Neuronal stem cell (in vitro differentiated cells): ENCODE data around the gene ATG101.

Experiments used
- DNase-seq: peaks from one replicate; pipeline ENCODE4 v3.0.0-alpha.2; 2013; ENCODE audit warnings: low spot score
- H2AFZ ChIP-seq: one replicate; pipeline ENCODE4 v1.6.1; 2013; ENCODE audit warnings: mild to moderate bottlenecking, low read length, inconsistent platforms
- H2AK5ac ChIP-seq: 2 replicates; pipeline ENCODE4 v1.6.1; 2013; ENCODE audit warnings: low read depth, mild to moderate bottlenecking, inconsistent platforms, low read length, moderate library complexity, mixed read lengths
- H2BK120ac ChIP-seq: 2 replicates; pipeline ENCODE4 v1.6.1; 2013; ENCODE audit warnings: low read depth, mild to moderate bottlenecking, inconsistent platforms, low read length, moderate library complexity, mixed read lengths
- H2BK12ac ChIP-seq: one replicate; pipeline ENCODE4 v1.6.1; 2013; ENCODE audit warnings: low read length, inconsistent platforms
- H2BK15ac ChIP-seq: 2 replicates; pipeline ENCODE4 v1.6.1; 2013; ENCODE audit warnings: mild to moderate bottlenecking, low read length, inconsistent platforms, mixed read lengths
- H2BK5ac ChIP-seq: one replicate; pipeline ENCODE4 v1.6.1; 2013; ENCODE audit warnings: inconsistent platforms, mild to moderate bottlenecking, low read length, moderate library complexity
- H3K14ac ChIP-seq: one replicate; pipeline ENCODE4 v1.6.1; 2013; ENCODE audit warnings: low read length, inconsistent platforms
- H3K18ac ChIP-seq: 2 replicates; pipeline ENCODE4 v1.6.1; 2013; ENCODE audit warnings: low read length, inconsistent platforms
- H3K23ac ChIP-seq: 2 replicates; pipeline ENCODE4 v1.6.1; 2013; ENCODE audit warnings: low read depth, mild to moderate bottlenecking, mixed read lengths, low read length, inconsistent platforms; ENCODE audit not compliant: poor library complexity
- H3K27ac ChIP-seq: replicated peaks from 3 replicates; pipeline ENCODE4 v1.5.1; 2013; ENCODE audit warnings: low read length, inconsistent platforms
- H3K27me3 ChIP-seq, 3 experiments: 2 replicates each; pipeline ENCODE4 v1.6.1; 2013; ENCODE audit warnings: low read length in 3 of 3, mild to moderate bottlenecking in 2 of 3, inconsistent platforms in 1 of 3, low read depth in 1 of 3, mixed read lengths in 1 of 3, moderate library complexity in 1 of 3; ENCODE audit not compliant: control insufficient read depth in 3 of 3, insufficient read depth in 3 of 3
- H3K36me3 ChIP-seq, 2 donors: replicated peaks in 1 of 2; 2 replicates each; pipeline ENCODE4 v1.6.1; 2013; ENCODE audit warnings: low read length in 2 of 2; ENCODE audit not compliant: control insufficient read depth in 2 of 2, insufficient read depth in 2 of 2
- H3K4ac ChIP-seq: 2 replicates; pipeline ENCODE4 v1.6.1; 2013; ENCODE audit warnings: inconsistent platforms, mild to moderate bottlenecking, low read length, moderate library complexity
- H3K4me1 ChIP-seq, 2 donors: 1 replicate in 1 of 2; 2 replicates in 1 of 2; pipeline ENCODE4 v1.6.1; 2013; ENCODE audit warnings: low read length in 2 of 2, low read depth in 1 of 2; ENCODE audit not compliant: control insufficient read depth in 2 of 2, insufficient read depth in 1 of 2
- H3K4me2 ChIP-seq: one replicate; pipeline ENCODE4 v1.6.1; 2013; ENCODE audit warnings: mild to moderate bottlenecking, low read length, inconsistent platforms; ENCODE audit not compliant: insufficient read depth, poor library complexity, severe bottlenecking
- H3K4me3 ChIP-seq, 2 donors: 2 replicates each; pipeline ENCODE4 v1.5.1; 2013; ENCODE audit warnings: low read length in 2 of 2, mild to moderate bottlenecking in 2 of 2, inconsistent platforms in 1 of 2, moderate library complexity in 1 of 2
- H3K79me1 ChIP-seq: one replicate; pipeline ENCODE4 v1.6.1; 2013; ENCODE audit warnings: low read depth, mild to moderate bottlenecking, inconsistent platforms, low read length, moderate library complexity
- H3K9ac ChIP-seq: one replicate; pipeline ENCODE4 v1.6.1; 2013; ENCODE audit warnings: mild to moderate bottlenecking, low read depth, low read length, inconsistent platforms; ENCODE audit not compliant: poor library complexity
- H3K9me3 ChIP-seq, 2 donors: replicated peaks in 1 of 2; 2 replicates each; pipeline versions ENCODE3 to v1.6.1; 2013; ENCODE audit warnings: low read length in 2 of 2, mild to moderate bottlenecking in 2 of 2, inconsistent platforms in 1 of 2, low read depth in 1 of 2, mixed read lengths in 1 of 2, moderate library complexity in 1 of 2; ENCODE audit not compliant: control insufficient read depth in 2 of 2, insufficient read depth in 1 of 2
- H4K8ac ChIP-seq: one replicate; pipeline ENCODE4 v1.6.1; 2013; ENCODE audit warnings: low read depth, mild to moderate bottlenecking, inconsistent platforms, low read length, moderate library complexity
- H4K91ac ChIP-seq: one replicate; pipeline ENCODE4 v1.6.1; 2013; ENCODE audit warnings: low read length, low read depth, mild to moderate bottlenecking, inconsistent platforms; ENCODE audit not compliant: poor library complexity
- WGBS, 2 donors: extraction: QIAGEN DNeasy Blood & Tissue Kit; methylation state at CpG; one replicate each; pipeline ENCODE4 v1.1.7; 2013; ENCODE audit warnings: missing lambda C conversion rate in 2 of 2, mixed read lengths in 1 of 2; ENCODE audit not compliant: insufficient read length in 2 of 2, insufficient replicate concordance in 1 of 2; ENCODE audit errors: extremely low coverage in 2 of 2; 5-methylcytosine and 5-hydroxymethylcytosine counted together

Gene ATG101

DNA sequence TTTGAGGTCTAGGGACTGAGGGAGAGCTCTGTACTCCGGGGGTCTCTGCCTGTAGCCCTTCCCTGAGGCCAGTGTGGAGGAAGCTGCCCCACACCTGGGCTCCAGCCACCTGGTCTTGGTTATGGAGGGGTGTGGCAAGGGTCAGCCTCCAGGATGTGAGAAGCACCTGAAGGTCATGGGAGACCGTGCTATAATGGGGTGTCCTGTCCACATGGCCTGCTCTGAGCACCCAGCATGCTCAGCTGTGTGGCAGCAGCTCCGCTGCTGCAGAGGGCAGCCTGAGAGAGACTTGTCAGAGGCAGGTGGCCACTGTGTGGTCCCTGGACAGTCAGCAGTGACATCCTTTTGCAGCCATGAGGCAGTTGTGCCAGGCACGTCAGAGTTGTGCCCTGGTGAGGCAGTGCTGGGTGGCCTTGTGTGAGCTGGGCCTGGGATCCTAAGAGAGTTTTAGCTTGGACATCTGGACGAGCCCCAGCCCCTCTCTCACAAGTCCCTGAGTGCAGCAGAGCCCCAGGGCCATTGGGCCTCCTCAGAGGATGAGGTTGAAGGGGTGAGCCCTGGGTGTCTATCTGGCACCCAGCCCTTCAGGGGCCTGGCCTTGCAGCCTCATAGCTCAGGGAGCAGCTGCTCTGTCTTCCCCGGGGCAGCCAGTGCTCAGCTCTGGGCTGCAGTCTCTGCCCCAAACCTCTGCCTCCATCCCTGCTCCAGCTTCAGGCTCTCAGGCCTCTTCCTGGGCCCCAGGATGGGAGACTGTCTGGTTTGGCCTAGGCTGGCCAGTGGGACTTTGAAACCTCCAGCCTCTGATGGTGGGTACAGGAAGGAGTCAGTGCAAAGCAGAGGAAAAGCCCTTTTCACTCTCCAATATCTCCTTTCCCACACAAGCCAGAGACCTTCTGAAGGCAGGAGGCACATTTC, 7.4 kb upstream of the ATG101 start:
- H4K8ac ChIP-seq: peak overlapping the region; percentile 100
- peak overlapping the region; percentile 85 for H2AFZ ChIP-seq
- H2BK5ac ChIP-seq: peak overlapping the region; percentile 56
- H3K4me3 ChIP-seq: no peak overlapping the region
- H3K14ac ChIP-seq: peak overlapping the region; percentile 94
- peaks cover 0 to 14% (median 2%) of the 10 kb centered on the region in 3 experiments for H3K27me3 ChIP-seq
- H3K36me3 ChIP-seq: peaks cover 15% of the 10 kb centered on the region in 2 donors
- peak overlapping the region; percentile 66 for H3K9ac ChIP-seq
- peak overlapping the region; percentile 100 for H2AK5ac ChIP-seq
- peak overlapping the region; percentile 97 for H3K18ac ChIP-seq
- H3K23ac ChIP-seq: peak overlapping the region; percentile 4
- H3K27ac ChIP-seq: peak overlapping the region; percentile 71
- H3K4me2 ChIP-seq: peak overlapping the region; percentile 23
- no CpG with 5 or more reads among the region's 6 CpGs for WGBS, 2 donors
- peak overlapping the region; percentile 95 for H3K4ac ChIP-seq
- peak overlapping the region; percentile 100 for H2BK120ac ChIP-seq
- peaks cover 0 to 8% of the 10 kb centered on the region in 2 donors for H3K4me1 ChIP-seq
- peaks cover 0 to 2% of the 10 kb centered on the region in 2 donors for H3K9me3 ChIP-seq
- peak overlapping the region; percentile 94 for H4K91ac ChIP-seq
- DNase-seq: no peak
- H2BK15ac ChIP-seq: peak overlapping the region; percentile 93
- H3K79me1 ChIP-seq: no peaks in the 10 kb centered on the region
- H2BK12ac ChIP-seq: peak overlapping the region; percentile 100

GRCh38 chr12:52063082-52063924, 6.5 kb upstream of the ATG101 start:
- Histone ChIP-seq H2AFZ (peak overlapping the region; percentile 85), H3K4me1 (peaks cover 0 to 8% of the 10 kb centered on the region in 2 donors), H2BK120ac (peak overlapping the region; percentile 100), H4K8ac (peak overlapping the region; percentile 82), H2BK15ac (peak overlapping the region; percentile 93), H3K18ac (peak overlapping the region; percentile 97), H3K14ac (peak overlapping the region; percentile 47), H4K91ac (peak overlapping the region; percentile 94), H2BK5ac (peak overlapping the region; percentile 56), H3K9ac (no peak overlapping the region), H2BK12ac (no peak overlapping the region), H3K27ac (no peak overlapping the region), H3K4me3 (no peak overlapping the region), H3K79me1 (no peaks in the 10 kb centered on the region), H3K36me3 (peaks cover 10% of the 10 kb centered on the region in 2 donors), H3K4me2 (no peak overlapping the region), H3K4ac (peak overlapping the region; percentile 95), H3K27me3 (peaks cover 0 to 14% (median 2%) of the 10 kb centered on the region in 3 experiments), H3K9me3 (peaks cover 0 to 2% of the 10 kb centered on the region in 2 donors), H2AK5ac (peak overlapping the region; percentile 100), H3K23ac (peak overlapping the region; percentile 4)
- DNase-seq: no peak
- no CpG with 5 or more reads among the region's 20 CpGs for WGBS, 2 donors

GRCh38 chr12:52063981-52064649, 5.7 kb upstream of the ATG101 start:
- Histone ChIP-seq H3K9me3 (no peaks in the 10 kb centered on the region), H4K8ac (no peak overlapping the region), H3K18ac (peak overlapping the region; percentile 74), H2AK5ac (peak overlapping the region; percentile 48), H3K4me1 (peaks cover under 1 to 9% of the 10 kb centered on the region in 2 donors), H3K4me3 (no peak overlapping the region), H3K9ac (no peak overlapping the region), H2BK12ac (peak overlapping the region; percentile 35), H3K23ac (no peak overlapping the region), H3K36me3 (peaks cover 4 to 5% of the 10 kb centered on the region in 2 donors), H2BK15ac (peak overlapping the region; percentile 47), H2AFZ (peak overlapping the region; percentile 67), H2BK5ac (no peak overlapping the region), H2BK120ac (no peak overlapping the region), H3K4me2 (no peak overlapping the region), H3K27ac (no peak overlapping the region), H3K27me3 (peaks cover 0 to 14% (median 2%) of the 10 kb centered on the region in 3 experiments), H4K91ac (no peak overlapping the region), H3K79me1 (no peaks in the 10 kb centered on the region), H3K14ac (no peak overlapping the region), H3K4ac (no peak overlapping the region)
- DNase-seq: no peak
- no CpG with 5 or more reads among the region's 12 CpGs for WGBS, 2 donors
